ENCODE measurements around the gene RAD51B. TPM values are rescaled to one million over a fixed set of nuclear protein-coding genes. Genes with fewer than 3 reads are reported as not detected.

Gene RAD51B
- total RNA-seq, 1 experiment from 2014 or later: 8.5 TPM

GRCh38 chr14:68667313-68667791, 847.8 kb downstream of the RAD51B start:
- no peaks in the 10 kb centered on the region for H3K4me1 ChIP-seq (ENCODE audit: control insufficient read depth, insufficient read depth, low read length)
- H3K4me3 ChIP-seq (ENCODE audit: low read depth in 2 of 2, low read length in 2 of 2): no peak overlapping the region
- ChIA-PET POLR2A (no interaction called here), CTCF (no interaction called here)
- in situ Hi-C loops (cut with HindIII; ENCODE audit: low pct_unique_long_range_greater_than_20kb, low sequenced_read_pairs): no loop called here
- TF ChIP-seq SIN3A (IDR thresholded peaks at IDR 0.05; ENCODE audit: borderline replicate concordance, insufficient read depth, low read depth, low read length) (no peak), POLR2AphosphoS5 (IDR thresholded peaks at IDR 0.05; ENCODE audit: low read depth, low read length) (no peak), CTCF (IDR thresholded peaks at IDR 0.05) (no peak), TCF7L2 (IDR thresholded peaks at IDR 0.05; ENCODE audit: low read depth, low read length) (no peak), REST (IDR thresholded peaks at IDR 0.05; ENCODE audit: insufficient read depth in 1 of 2, low read depth in 2 of 2, low read length in 1 of 2) (no peak)
- no TSS peak for BruUV-seq (replicated peaks)
- intact Hi-C loops (cut with micrococcal nuclease; ENCODE audit: unreplicated experiment): no loop called here
- DNase-seq (ENCODE audit: low read depth, low spot score) (no peak), ATAC-seq (no peak)
- no peaks in the 10 kb centered on the region for H3K9me3 ChIP-seq (ENCODE audit: control insufficient read depth, insufficient read depth, low read depth, low read length)
- H3K27me3 ChIP-seq (ENCODE audit: control insufficient read depth, insufficient read depth, low read length): no peaks in the 10 kb centered on the region
- H3K36me3 ChIP-seq (ENCODE audit: control insufficient read depth, insufficient read depth, low read length): no peaks in the 10 kb centered on the region
- H3K27ac ChIP-seq (ENCODE audit: low read length): no peak overlapping the region

- H3K4me1 ChIP-seq (ENCODE audit: control insufficient read depth, insufficient read depth, low read length): no peaks in the 10 kb centered on the region
- DNase-seq (ENCODE audit: low read depth, low spot score): no peak
- TF ChIP-seq CTCF (IDR thresholded peaks at IDR 0.05) (no peak), POLR2AphosphoS5 (IDR thresholded peaks at IDR 0.05; ENCODE audit: low read depth, low read length) (no peak), SIN3A (IDR thresholded peaks at IDR 0.05; ENCODE audit: borderline replicate concordance, insufficient read depth, low read depth, low read length) (no peak), TCF7L2 (IDR thresholded peaks at IDR 0.05; ENCODE audit: low read depth, low read length) (no peak), REST (IDR thresholded peaks at IDR 0.05; ENCODE audit: insufficient read depth in 1 of 2, low read depth in 2 of 2, low read length in 1 of 2) (no peak)
- no TSS peak for BruUV-seq (replicated peaks)
- ChIA-PET CTCF (no interaction called here), POLR2A (no interaction called here)
- in situ Hi-C loops (cut with HindIII; ENCODE audit: low pct_unique_long_range_greater_than_20kb, low sequenced_read_pairs) (no loop called here), intact Hi-C loops (cut with micrococcal nuclease; ENCODE audit: unreplicated experiment) (no loop called here)
- no peak for ATAC-seq
- no peaks in the 10 kb centered on the region for H3K9me3 ChIP-seq (ENCODE audit: control insufficient read depth, insufficient read depth, low read depth, low read length)
- no peaks in the 10 kb centered on the region for H3K36me3 ChIP-seq (ENCODE audit: control insufficient read depth, insufficient read depth, low read length)
- no peaks in the 10 kb centered on the region for H3K27me3 ChIP-seq (ENCODE audit: control insufficient read depth, insufficient read depth, low read length)
- H3K27ac ChIP-seq (ENCODE audit: low read length): no peak overlapping the region
- no peak overlapping the region for H3K4me3 ChIP-seq (ENCODE audit: low read depth in 2 of 2, low read length in 2 of 2)
Observed at GRCh38 chr14:68668028-68668427, 848.4 kb downstream of the RAD51B start.
